DND-41 (cell line): ENCODE results near the gene DBP.

Source experiments
- EZH2 ChIP-seq: IDR thresholded peaks from 3 replicates; pipeline ENCODE4 v1.6.1; 2012; ENCODE audit warnings: borderline replicate concordance, low read depth, mild to moderate bottlenecking, moderate library complexity, low read length, inconsistent platforms; ENCODE audit not compliant: severe bottlenecking
- TF ChIP-seq, protein P1 (sequence below): IDR thresholded peaks from 2 replicates; pipeline ENCODE4 v1.5.1; 2012; ENCODE audit warnings: borderline replicate concordance, low read length, moderate library complexity, mild to moderate bottlenecking; ENCODE audit not compliant: poor library complexity, severe bottlenecking; ENCODE audit errors: extremely low read depth

DNA sequence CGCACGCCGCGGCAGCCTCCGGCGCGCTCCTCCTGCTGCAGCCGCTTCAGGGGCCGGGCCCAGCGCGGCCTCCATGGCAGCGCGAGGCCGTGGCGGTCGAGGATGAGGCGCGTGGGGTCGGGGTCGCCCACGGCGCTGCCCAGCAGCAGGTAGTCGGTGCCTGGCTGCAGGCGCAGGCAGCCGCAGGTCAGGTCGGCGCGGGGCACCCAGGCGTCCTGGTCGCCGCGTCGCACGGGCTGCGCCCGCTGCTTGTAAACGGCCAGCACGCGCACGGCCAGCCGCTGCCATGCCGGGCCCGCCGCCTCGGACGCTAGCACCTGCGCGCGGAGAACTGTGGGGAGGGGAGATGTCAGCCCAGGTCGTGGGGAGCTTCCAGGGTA is 24.5 kb upstream of the DBP start:
- TF ChIP-seq, protein P1, sequence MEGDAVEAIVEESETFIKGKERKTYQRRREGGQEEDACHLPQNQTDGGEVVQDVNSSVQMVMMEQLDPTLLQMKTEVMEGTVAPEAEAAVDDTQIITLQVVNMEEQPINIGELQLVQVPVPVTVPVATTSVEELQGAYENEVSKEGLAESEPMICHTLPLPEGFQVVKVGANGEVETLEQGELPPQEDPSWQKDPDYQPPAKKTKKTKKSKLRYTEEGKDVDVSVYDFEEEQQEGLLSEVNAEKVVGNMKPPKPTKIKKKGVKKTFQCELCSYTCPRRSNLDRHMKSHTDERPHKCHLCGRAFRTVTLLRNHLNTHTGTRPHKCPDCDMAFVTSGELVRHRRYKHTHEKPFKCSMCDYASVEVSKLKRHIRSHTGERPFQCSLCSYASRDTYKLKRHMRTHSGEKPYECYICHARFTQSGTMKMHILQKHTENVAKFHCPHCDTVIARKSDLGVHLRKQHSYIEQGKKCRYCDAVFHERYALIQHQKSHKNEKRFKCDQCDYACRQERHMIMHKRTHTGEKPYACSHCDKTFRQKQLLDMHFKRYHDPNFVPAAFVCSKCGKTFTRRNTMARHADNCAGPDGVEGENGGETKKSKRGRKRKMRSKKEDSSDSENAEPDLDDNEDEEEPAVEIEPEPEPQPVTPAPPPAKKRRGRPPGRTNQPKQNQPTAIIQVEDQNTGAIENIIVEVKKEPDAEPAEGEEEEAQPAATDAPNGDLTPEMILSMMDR = no peak
- TF ChIP-seq EZH2 = no peak
